Measurements from ENCODE around the gene JADE2. TPM values are rescaled to one million over a fixed set of nuclear protein-coding genes. Genes with fewer than 3 reads are reported as not detected.

JADE2 gene
- 10 to 100 TPM; 24.4 to 53.5 TPM for total RNA-seq
- polyA plus RNA-seq, result 10 to 100 TPM; 12.4 to 16.3 TPM
- long read RNA-seq, donor 1, partial matches to known transcripts, result 9 of 9 reads
- long read RNA-seq, donor 1, other reads (novel, unspliced or antisense), result 0 of 9 reads
- long read RNA-seq, donor 2, result 0 reads
- long read RNA-seq, donor 3, result 0 reads
- long read RNA-seq, donor 4, result 0 reads
- long read RNA-seq, donor 5, result 0 reads

- no peak for TF ChIP-seq CTCF (IDR thresholded peaks at IDR 0.05; ENCODE audit: control extremely low read depth, extremely low read depth)
- DNase-seq, result peak; percentile 83 to 90 (median 90)
- ATAC-seq (ENCODE audit: insufficient read depth, low FRiP score), result peak; percentile 54
- Histone ChIP-seq H3K36me3 (ENCODE audit: control insufficient read depth in 4 of 4, insufficient read depth in 4 of 4, low read length in 4 of 4) (no peaks in the 10 kb centered on the region), H3K27ac (ENCODE audit: low read depth in 1 of 2, low read length in 1 of 2) (peak within 1 kb of the TSS; percentile 96 to 99), H3K4me1 (ENCODE audit: control insufficient read depth in 5 of 5, insufficient read depth in 5 of 5, low read length in 5 of 5) (peaks cover 0 to 31% (median 21%) of the 10 kb centered on the region in 5 donors), H3K9ac (ENCODE audit: insufficient read depth in 1 of 2, low read length in 2 of 2) (peak within 1 kb of the TSS; percentile 20 to 91), H3K27me3 (ENCODE audit: control insufficient read depth in 3 of 3, insufficient read depth in 3 of 3, low read length in 2 of 3) (no peaks in the 10 kb centered on the region), H3K9me3 (ENCODE audit: control insufficient read depth in 4 of 4, insufficient read depth in 3 of 4, low read length in 3 of 4) (no peaks in the 10 kb centered on the region), H3K4me3 (peak within 1 kb of the TSS; percentile 95)
- 0% methylated on average over 44 to 57 of the region's 57 CpGs for WGBS, 2 donors
Measured at GRCh38 chr5:134524826-134525682, at the start of gene JADE2. Gene JADE2 (plus strand): TSS chr5:134525670. CDS start chr5:134535858, 10,188 bp downstream.

- no peak for ATAC-seq (ENCODE audit: insufficient read depth, low FRiP score)
- Histone ChIP-seq H3K9me3 (ENCODE audit: control insufficient read depth in 4 of 4, insufficient read depth in 3 of 4, low read length in 3 of 4) (no peaks in the 10 kb centered on the region), H3K27ac (ENCODE audit: low read depth in 1 of 2, low read length in 1 of 2) (no peak overlapping the region), H3K36me3 (ENCODE audit: control insufficient read depth in 4 of 4, insufficient read depth in 4 of 4, low read length in 4 of 4) (no peaks in the 10 kb centered on the region), H3K4me3 (no peak overlapping the region), H3K27me3 (ENCODE audit: control insufficient read depth in 3 of 3, insufficient read depth in 3 of 3, low read length in 2 of 3) (no peaks in the 10 kb centered on the region), H3K9ac (ENCODE audit: insufficient read depth in 1 of 2, low read length in 2 of 2) (no peak overlapping the region), H3K4me1 (ENCODE audit: control insufficient read depth in 5 of 5, insufficient read depth in 5 of 5, low read length in 5 of 5) (no peaks in the 10 kb centered on the region)
- DNase-seq, result peak in 1 of 3 donors; percentile 11
- WGBS, 2 donors, result 88 to 94% methylated on average over 14 of the region's 14 CpGs
- TF ChIP-seq CTCF (IDR thresholded peaks at IDR 0.05; ENCODE audit: control extremely low read depth, extremely low read depth), result no peak
Measured at GRCh38 chr5:134477462-134478245, 47.8 kb upstream of the JADE2 start.

DNA sequence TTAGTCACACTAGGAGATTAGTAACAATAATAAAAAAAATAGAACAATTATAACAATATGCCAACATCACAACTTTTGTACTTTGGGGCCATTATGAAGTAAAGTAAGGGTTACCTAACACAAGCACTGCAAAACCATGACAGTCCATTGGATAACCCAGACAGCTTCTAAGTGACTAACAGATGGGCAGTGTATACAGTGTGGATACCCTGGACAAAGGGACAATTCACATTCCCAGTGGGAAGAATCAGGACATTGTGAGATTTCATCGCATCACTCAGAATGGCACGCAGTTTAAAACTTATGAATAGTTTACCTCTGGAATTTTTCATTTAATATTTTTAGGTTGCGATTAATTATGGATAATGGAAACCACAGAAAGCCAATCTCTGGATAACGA is 45.6 kb upstream of the JADE2 start:
- no peaks in the 10 kb centered on the region for H3K4me1 ChIP-seq (ENCODE audit: control insufficient read depth in 5 of 5, insufficient read depth in 5 of 5, low read length in 5 of 5)
- H3K4me3 ChIP-seq, result no peak overlapping the region
- H3K27ac ChIP-seq (ENCODE audit: low read depth in 1 of 2, low read length in 1 of 2), result no peak overlapping the region
- no peak for DNase-seq
- no peaks in the 10 kb centered on the region for H3K36me3 ChIP-seq (ENCODE audit: control insufficient read depth in 4 of 4, insufficient read depth in 4 of 4, low read length in 4 of 4)
- no peak for TF ChIP-seq CTCF (IDR thresholded peaks at IDR 0.05; ENCODE audit: control extremely low read depth, extremely low read depth)
- H3K9ac ChIP-seq (ENCODE audit: insufficient read depth in 1 of 2, low read length in 2 of 2), result no peak overlapping the region
- ATAC-seq (ENCODE audit: insufficient read depth, low FRiP score), result no peak
- 94 to 95% methylated on average over 4 of the region's 4 CpGs for WGBS, 2 donors
- no peaks in the 10 kb centered on the region for H3K9me3 ChIP-seq (ENCODE audit: control insufficient read depth in 4 of 4, insufficient read depth in 3 of 4, low read length in 3 of 4)
- H3K27me3 ChIP-seq (ENCODE audit: control insufficient read depth in 3 of 3, insufficient read depth in 3 of 3, low read length in 2 of 3), result no peaks in the 10 kb centered on the region
